ENCODE results near the gene HTRA3. TPM values are rescaled to one million over a fixed set of nuclear protein-coding genes. Genes with fewer than 3 reads are reported as not detected.

Gene HTRA3
- total RNA-seq, 1 experiment from 2014 or later = 0.16 TPM

DNA sequence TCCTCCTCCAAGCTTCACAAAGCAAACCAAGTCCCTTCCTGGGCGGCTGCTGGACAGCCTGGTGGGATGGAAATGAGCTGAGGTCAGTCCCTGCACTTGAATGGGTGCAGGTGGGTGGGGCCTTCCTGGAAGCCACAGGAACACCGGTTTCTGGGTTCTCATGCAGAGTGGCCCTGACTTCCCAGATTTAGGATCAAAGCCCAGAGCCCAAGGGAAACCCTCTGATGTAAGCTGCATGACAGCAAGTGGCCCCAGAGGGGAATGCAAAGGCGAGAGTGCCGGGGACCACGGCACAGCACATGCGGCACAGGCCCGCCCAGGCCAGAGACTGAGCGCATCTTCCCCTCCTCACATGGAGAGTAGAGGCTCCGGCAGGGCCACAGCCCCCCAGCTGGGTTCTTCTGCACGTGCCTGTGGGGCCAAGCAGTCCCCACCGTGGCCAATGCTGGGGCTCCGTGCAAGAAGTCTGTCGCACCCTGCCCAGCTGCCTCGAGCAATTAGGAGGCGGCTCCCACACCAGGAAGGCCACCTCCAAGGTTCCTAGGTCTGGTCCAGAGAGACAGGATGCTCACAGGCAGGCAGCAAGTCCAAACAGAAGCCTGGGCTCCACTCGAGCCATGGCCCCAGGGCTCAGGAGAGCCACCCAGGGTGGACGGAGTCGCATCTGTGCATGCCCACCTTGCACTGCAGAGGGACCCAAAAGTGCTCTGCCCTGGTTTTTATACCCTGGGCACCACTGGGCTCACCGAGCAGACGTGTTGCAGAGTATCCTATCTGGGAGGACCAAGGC, 83.0 kb downstream of the HTRA3 start:
- no peak for DNase-seq (ENCODE audit: low read depth)

- DNase-seq (ENCODE audit: low read depth) = no peak
These were observed 83.7 kb downstream of the HTRA3 start for GRCh38 chr4:8353158-8353669.

DNA sequence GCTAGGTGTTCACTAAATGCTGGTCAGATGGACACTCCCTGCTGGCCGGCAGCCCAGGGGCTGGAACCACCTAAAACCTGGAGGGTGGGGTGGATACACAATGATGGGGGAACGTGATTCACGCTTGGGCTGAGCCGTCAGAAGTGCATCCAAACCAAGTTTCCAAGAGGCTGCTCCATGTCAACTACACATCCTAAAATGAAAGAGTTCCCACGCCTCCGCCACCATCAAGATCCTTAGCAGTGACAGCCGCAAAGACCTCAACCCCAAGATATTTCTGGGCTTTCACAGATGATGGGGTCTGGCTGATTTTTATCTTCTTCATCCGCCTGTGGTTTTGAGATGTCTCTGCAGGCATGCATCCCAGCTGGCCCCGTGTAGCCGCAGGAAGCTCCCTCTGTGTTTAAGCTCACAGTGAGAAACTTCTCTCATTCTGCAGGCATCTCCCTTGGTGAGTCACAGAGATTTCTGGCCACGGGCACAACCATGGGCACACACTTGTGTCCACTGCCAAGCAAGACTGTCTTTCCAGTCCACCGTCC, 84.4 kb downstream of the HTRA3 start:
- DNase-seq (ENCODE audit: low read depth) = peak; percentile 74

DNA sequence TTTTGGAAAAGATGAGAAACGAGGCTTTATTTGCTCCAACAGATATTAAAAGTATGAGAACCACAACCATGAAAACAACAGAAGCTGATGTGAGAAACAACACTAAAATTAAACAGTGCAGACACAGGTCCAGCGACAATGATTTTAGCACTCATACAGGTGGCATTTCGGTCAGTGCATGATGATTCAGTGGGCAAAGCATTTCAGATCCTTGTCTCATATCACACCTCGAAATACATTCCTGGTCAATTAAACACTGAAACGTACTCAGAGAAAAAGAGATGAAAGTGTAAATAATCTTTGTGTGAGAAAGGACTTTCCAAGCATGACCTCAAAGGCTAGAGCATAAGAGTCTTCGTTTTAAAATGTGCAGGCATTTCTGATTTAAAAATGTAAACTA, 85.8 kb downstream of the HTRA3 start:
- peak; percentile 32 for DNase-seq (ENCODE audit: low read depth)

- DNase-seq (ENCODE audit: low read depth) = peak; percentile 27
These were observed 86.5 kb downstream of the HTRA3 start for GRCh38 chr4:8355864-8356565.

Other genes with a start within 250 kb of the HTRA3 start
- 0.19 TPM in 1 of 2 replicates, not detected in the other for gene ABLIM2, start 110.9 kb upstream of the HTRA3 start, total RNA-seq (2014; rRNA removed; shearing (Covaris generic))
- gene SH3TC1, start 70.5 kb upstream of the HTRA3 start, total RNA-seq (2014; rRNA removed; shearing (Covaris generic)) = 3.6 and 5.3 TPM in 2 replicates
- 16.6 and 20.4 TPM in 2 replicates for gene ACOX3, start 171.0 kb downstream of the HTRA3 start, total RNA-seq (2014; rRNA removed; shearing (Covaris generic))
- 13.0 and 13.1 TPM in 2 replicates for gene TRMT44, start 171.0 kb downstream of the HTRA3 start, total RNA-seq (2014; rRNA removed; shearing (Covaris generic))